ENCODE measurements around the gene NME7.

NME7 gene

DNA sequence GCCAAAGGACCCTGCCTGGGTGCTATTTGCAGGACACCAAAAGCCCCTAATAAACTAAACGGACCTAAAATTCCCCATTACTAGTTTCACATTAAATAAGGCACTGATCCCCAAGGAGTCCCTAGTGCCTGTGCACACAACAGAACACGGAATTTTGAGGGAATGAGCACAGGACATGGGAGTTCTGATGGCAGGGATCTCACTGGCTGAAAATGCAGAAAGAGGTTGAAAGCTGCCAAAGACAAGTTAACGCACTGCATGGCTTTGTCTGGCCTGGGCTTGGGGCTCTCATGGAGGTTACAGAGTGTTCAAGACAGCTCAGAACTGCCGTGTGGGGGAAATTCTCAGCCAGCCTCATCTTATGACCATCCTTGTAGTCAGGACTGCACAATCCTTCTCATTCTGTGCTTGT lies 276.7 kb downstream of the NME7 start:
- ChIA-PET CTCF (no interaction called here), POLR2A (no interaction called here)
- Histone ChIP-seq H3K27ac (ENCODE audit: extremely low read depth, low read depth, low read length) (no peak overlapping the region), H3K36me3 (ENCODE audit: control insufficient read depth in 2 of 2, insufficient read depth in 1 of 2, low read length in 2 of 2) (no peaks in the 10 kb centered on the region), H3K4me3 (ENCODE audit: low read depth, low read length) (no peak overlapping the region), H3K9me3 (ENCODE audit: control insufficient read depth, insufficient read depth, low read depth, low read length) (no peaks in the 10 kb centered on the region), H3K4me1 (ENCODE audit: control insufficient read depth, insufficient read depth, low read length) (0 out of 2 replicates have a peak, but pooled peaks cover 3% of the 10 kb centered on the region)
- TF ChIP-seq ZSCAN23 (tag by site-specific recombination; IDR thresholded peaks at IDR 0.05), result no peak
- TF ChIP-seq ZNF132 (tag by site-specific recombination; IDR thresholded peaks at IDR 0.05; ENCODE audit: borderline replicate concordance), result no peak
- TF ChIP-seq ZBTB20 (tag by site-specific recombination; IDR thresholded peaks at IDR 0.05), result no peak
- TF ChIP-seq ZNF23 (tag by site-specific recombination; IDR thresholded peaks at IDR 0.05; ENCODE audit: borderline replicate concordance), result no peak
- no peak for TF ChIP-seq ZNF76 (tag by site-specific recombination; IDR thresholded peaks at IDR 0.05; ENCODE audit: borderline replicate concordance, low read depth)
- TF ChIP-seq SALL2 (tag by site-specific recombination; IDR thresholded peaks at IDR 0.05; ENCODE audit: borderline replicate concordance), result no peak
- TF ChIP-seq OVOL3 (tag by site-specific recombination; IDR thresholded peaks at IDR 0.05), result no peak
- no peak for TF ChIP-seq ZNF626 (tag by site-specific recombination; IDR thresholded peaks at IDR 0.05)
- TF ChIP-seq TRIM28 (IDR thresholded peaks at IDR 0.05; ENCODE audit: borderline replicate concordance, low read length), result no peak
- no peak for TF ChIP-seq ZNF350 (tag by site-specific recombination; IDR thresholded peaks at IDR 0.05)
- TF ChIP-seq ZNF544 (tag by site-specific recombination; IDR thresholded peaks at IDR 0.05), result no peak
- no peak for TF ChIP-seq ZNF112 (tag by site-specific recombination; IDR thresholded peaks at IDR 0.05)
- no peak for TF ChIP-seq ZNF629 (tag by site-specific recombination; IDR thresholded peaks at IDR 0.05)

DNA sequence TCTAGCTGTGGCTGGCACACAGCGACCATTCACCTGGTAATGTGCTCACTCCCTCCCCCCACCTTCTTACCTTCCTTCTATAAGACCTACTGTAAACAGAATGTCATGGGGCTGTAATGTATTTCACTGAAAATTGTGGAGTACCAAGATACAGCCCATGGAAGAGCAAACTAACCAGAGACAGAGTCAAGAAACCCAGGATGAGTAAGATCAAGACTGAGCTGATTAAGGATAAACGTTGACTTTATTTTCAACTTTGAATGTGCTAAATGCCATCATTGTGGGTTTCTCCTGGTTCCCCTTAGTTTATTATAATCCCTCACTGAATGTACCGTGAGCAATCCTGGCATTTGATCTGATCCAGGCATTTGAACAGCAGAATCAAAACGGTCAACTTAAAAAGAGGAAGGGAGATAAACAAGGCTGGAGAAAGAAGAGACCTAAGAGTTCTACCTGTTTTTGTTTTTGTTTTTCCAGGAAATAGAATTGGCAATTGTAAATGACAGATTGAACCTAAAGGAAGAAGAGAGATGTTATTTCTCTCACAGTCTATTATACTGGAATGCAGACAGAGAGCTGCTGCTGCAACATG lies 277.2 kb downstream of the NME7 start:
- Histone ChIP-seq H3K36me3 (ENCODE audit: control insufficient read depth in 2 of 2, insufficient read depth in 1 of 2, low read length in 2 of 2) (no peaks in the 10 kb centered on the region), H3K9me3 (ENCODE audit: control insufficient read depth, insufficient read depth, low read depth, low read length) (no peaks in the 10 kb centered on the region), H3K27ac (ENCODE audit: extremely low read depth, low read depth, low read length) (no peak overlapping the region), H3K4me3 (ENCODE audit: low read depth, low read length) (no peak overlapping the region), H3K4me1 (ENCODE audit: control insufficient read depth, insufficient read depth, low read length) (0 out of 2 replicates have a peak, but pooled peaks cover 3% of the 10 kb centered on the region)
- TF ChIP-seq, protein P1, sequence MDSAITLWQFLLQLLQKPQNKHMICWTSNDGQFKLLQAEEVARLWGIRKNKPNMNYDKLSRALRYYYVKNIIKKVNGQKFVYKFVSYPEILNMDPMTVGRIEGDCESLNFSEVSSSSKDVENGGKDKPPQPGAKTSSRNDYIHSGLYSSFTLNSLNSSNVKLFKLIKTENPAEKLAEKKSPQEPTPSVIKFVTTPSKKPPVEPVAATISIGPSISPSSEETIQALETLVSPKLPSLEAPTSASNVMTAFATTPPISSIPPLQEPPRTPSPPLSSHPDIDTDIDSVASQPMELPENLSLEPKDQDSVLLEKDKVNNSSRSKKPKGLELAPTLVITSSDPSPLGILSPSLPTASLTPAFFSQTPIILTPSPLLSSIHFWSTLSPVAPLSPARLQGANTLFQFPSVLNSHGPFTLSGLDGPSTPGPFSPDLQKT (IDR thresholded peaks at IDR 0.05; ENCODE audit: borderline replicate concordance, low read depth, low read length), result no peak
- TF ChIP-seq, protein P2, sequence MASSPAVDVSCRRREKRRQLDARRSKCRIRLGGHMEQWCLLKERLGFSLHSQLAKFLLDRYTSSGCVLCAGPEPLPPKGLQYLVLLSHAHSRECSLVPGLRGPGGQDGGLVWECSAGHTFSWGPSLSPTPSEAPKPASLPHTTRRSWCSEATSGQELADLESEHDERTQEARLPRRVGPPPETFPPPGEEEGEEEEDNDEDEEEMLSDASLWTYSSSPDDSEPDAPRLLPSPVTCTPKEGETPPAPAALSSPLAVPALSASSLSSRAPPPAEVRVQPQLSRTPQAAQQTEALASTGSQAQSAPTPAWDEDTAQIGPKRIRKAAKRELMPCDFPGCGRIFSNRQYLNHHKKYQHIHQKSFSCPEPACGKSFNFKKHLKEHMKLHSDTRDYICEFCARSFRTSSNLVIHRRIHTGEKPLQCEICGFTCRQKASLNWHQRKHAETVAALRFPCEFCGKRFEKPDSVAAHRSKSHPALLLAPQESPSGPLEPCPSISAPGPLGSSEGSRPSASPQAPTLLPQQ (tag by site-specific recombination; IDR thresholded peaks at IDR 0.05), result no peak
- no peak for TF ChIP-seq ZNF558 (tag by site-specific recombination; IDR thresholded peaks at IDR 0.05)
- TF ChIP-seq ZNF404 (tag by site-specific recombination; IDR thresholded peaks at IDR 0.05), result no peak
- TF ChIP-seq ZNF248 (tag by site-specific recombination; IDR thresholded peaks at IDR 0.05), result no peak
- ChIA-PET CTCF (no interaction called here), POLR2A (no interaction called here)

DNA sequence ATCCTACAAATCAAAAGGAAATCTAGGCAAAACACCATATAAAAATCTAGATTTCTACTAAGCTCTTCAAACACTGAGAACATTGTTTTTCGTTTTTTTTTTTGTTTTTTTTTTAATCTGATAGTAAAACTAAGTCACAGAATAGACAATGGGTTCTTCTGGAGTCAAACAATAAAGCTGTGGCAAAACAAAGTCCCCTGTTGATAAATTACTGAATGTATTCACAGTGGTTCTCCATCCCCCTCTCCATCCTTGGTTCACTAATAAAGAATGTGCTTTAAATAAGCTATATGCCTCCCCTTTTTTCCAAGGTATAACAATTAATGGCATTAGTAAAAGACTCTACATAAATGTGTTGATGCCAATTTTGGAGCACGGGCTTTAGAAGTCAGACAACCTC lies 277.8 kb downstream of the NME7 start:
- 0 out of 2 replicates have a peak, but pooled peaks cover 3% of the 10 kb centered on the region for H3K4me1 ChIP-seq (ENCODE audit: control insufficient read depth, insufficient read depth, low read length)
- POLR2A ChIA-PET, result no interaction called here
- no peak overlapping the region for H3K27ac ChIP-seq (ENCODE audit: extremely low read depth, low read depth, low read length)
- CTCF ChIA-PET, result no interaction called here
- H3K9me3 ChIP-seq (ENCODE audit: control insufficient read depth, insufficient read depth, low read depth, low read length), result no peaks in the 10 kb centered on the region
- H3K4me3 ChIP-seq (ENCODE audit: low read depth, low read length), result no peak overlapping the region
- H3K36me3 ChIP-seq (ENCODE audit: control insufficient read depth in 2 of 2, insufficient read depth in 1 of 2, low read length in 2 of 2), result no peaks in the 10 kb centered on the region
- no peak for TF ChIP-seq RBAK (tag by site-specific recombination; IDR thresholded peaks at IDR 0.05)
- no peak for TF ChIP-seq ZNF433 (tag by site-specific recombination; IDR thresholded peaks at IDR 0.05; ENCODE audit: low read depth)
- TF ChIP-seq ZNF664 (tag by site-specific recombination; IDR thresholded peaks at IDR 0.05), result no peak
- TF ChIP-seq ZNF555 (tag by site-specific recombination; conservative IDR thresholded peaks at IDR 0.05), result no peak
- TF ChIP-seq ZNF211 (tag by site-specific recombination; IDR thresholded peaks at IDR 0.05; ENCODE audit: low read depth), result no peak
- TF ChIP-seq ZSCAN23 (tag by site-specific recombination; IDR thresholded peaks at IDR 0.05), result no peak
- no peak for TF ChIP-seq ZNF785 (tag by site-specific recombination; IDR thresholded peaks at IDR 0.05)
- TF ChIP-seq HOXC10 (CRISPR knock-in tag; IDR thresholded peaks at IDR 0.05), result no peak
- TF ChIP-seq, protein P3, sequence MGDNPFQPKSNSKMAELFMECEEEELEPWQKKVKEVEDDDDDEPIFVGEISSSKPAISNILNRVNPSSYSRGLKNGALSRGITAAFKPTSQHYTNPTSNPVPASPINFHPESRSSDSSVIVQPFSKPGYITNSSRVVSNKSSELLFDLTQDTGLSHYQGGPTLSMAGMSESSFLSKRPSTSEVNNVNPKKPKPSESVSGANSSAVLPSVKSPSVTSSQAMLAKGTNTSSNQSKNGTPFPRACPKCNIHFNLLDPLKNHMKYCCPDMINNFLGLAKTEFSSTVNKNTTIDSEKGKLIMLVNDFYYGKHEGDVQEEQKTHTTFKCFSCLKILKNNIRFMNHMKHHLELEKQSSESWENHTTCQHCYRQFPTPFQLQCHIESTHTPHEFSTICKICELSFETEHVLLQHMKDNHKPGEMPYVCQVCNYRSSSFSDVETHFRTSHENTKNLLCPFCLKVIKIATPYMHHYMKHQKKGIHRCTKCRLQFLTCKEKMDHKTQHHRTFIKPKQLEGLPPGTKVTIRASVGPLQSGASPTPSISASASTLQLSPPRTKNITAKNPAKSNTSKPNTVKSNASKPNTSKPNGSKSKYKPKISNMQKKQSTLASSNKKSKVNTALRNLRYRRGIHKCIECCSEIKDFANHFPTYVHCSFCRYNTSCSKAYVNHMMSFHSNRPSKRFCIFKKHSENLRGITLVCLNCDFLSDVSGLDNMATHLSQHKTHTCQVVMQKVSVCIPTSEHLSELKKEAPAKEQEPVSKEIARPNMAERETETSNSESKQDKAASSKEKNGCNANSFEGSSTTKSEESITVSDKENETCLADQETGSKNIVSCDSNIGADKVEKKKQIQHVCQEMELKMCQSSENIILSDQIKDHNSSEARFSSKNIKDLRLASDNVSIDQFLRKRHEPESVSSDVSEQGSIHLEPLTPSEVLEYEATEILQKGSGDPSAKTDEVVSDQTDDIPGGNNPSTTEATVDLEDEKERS (tag by site-specific recombination; IDR thresholded peaks at IDR 0.05), result no peak
- TF ChIP-seq, protein P4, sequence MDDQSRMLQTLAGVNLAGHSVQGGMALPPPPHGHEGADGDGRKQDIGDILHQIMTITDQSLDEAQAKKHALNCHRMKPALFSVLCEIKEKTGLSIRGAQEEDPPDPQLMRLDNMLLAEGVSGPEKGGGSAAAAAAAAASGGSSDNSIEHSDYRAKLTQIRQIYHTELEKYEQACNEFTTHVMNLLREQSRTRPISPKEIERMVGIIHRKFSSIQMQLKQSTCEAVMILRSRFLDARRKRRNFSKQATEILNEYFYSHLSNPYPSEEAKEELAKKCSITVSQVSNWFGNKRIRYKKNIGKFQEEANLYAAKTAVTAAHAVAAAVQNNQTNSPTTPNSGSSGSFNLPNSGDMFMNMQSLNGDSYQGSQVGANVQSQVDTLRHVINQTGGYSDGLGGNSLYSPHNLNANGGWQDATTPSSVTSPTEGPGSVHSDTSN (CRISPR knock-in tag; IDR thresholded peaks at IDR 0.05), result no peak

Measured in HEK293 (cell line).